Measurements from ENCODE around the gene TMED1.

DNA sequence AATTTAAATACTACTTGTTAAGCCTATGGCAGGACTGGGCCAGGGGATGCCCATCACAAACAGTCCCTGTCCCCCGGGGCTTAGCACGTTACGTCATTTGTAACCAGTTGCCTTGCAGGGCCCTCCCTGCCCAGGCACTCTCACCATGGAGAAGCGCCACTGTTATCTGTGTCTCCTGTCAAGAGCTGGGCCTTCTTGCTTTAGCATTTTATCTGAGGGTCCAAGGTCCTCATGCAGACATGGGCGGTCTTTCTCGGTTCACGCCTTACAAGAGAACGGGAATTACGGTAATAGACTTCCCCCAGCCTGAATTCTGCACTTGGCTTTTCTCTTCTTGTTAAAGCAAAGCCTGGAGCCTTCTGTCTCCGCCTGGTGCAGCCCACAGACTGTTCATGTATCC, 46.1 kb downstream of the TMED1 start:
- TF ChIP-seq, protein P1, sequence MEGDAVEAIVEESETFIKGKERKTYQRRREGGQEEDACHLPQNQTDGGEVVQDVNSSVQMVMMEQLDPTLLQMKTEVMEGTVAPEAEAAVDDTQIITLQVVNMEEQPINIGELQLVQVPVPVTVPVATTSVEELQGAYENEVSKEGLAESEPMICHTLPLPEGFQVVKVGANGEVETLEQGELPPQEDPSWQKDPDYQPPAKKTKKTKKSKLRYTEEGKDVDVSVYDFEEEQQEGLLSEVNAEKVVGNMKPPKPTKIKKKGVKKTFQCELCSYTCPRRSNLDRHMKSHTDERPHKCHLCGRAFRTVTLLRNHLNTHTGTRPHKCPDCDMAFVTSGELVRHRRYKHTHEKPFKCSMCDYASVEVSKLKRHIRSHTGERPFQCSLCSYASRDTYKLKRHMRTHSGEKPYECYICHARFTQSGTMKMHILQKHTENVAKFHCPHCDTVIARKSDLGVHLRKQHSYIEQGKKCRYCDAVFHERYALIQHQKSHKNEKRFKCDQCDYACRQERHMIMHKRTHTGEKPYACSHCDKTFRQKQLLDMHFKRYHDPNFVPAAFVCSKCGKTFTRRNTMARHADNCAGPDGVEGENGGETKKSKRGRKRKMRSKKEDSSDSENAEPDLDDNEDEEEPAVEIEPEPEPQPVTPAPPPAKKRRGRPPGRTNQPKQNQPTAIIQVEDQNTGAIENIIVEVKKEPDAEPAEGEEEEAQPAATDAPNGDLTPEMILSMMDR (conservative IDR thresholded peaks at IDR 0.05): no peak
- no peak for TF ChIP-seq EZH2 (IDR thresholded peaks at IDR 0.05; ENCODE audit: low read depth)
